Transverse colon (tissue), 4 donors: Measurements from ENCODE around the gene BCOR. TPM values are rescaled to one million over a fixed set of nuclear protein-coding genes. Genes with fewer than 3 reads are reported as not detected.
A peak's percentile ranks its signal among the peaks of the same experiment; 100 is the strongest.

ENCODE experiments used
- DNase-seq: peaks from one replicate; pipeline ENCODE4 v3.0.0-alpha.2; 2019
- H3K27ac ChIP-seq, 4 donors: fragments of 200-600 bp; sonication (generic); 2 replicates each; pipeline ENCODE4 v1.5.1; 2016 to 2018; ENCODE audit warnings: inconsistent platforms in 4 of 4
- H3K27me3 ChIP-seq: fragments of 200-600 bp; sonication (generic); 2 replicates; pipeline ENCODE4 v1.5.1; 2017; ENCODE audit warnings: inconsistent platforms
- H3K36me3 ChIP-seq, 4 donors: fragments of 200-600 bp; sonication (generic); 2 replicates each; pipeline ENCODE4 v1.5.1; 2017 to 2019; ENCODE audit warnings: inconsistent platforms in 4 of 4
- H3K4me1 ChIP-seq, 4 donors: fragments of 200-600 bp; sonication (generic); 2 replicates each; pipeline ENCODE4 v1.5.1; 2017 to 2020; ENCODE audit warnings: inconsistent platforms in 4 of 4
- H3K4me3 ChIP-seq, 4 donors: fragments of 200-600 bp; sonication (generic); 1 replicate in 1 of 4; 2 replicates in 3 of 4; pipeline versions ENCODE4 v1.5.1 to v1.6.1; 2017 to 2019; ENCODE audit warnings: inconsistent platforms in 4 of 4
- H3K9me3 ChIP-seq, 2 donors: fragments of 200-600 bp; sonication (generic); 2 replicates each; pipeline ENCODE4 v1.5.1; 2017 to 2019; ENCODE audit warnings: inconsistent platforms in 2 of 2
- CTCF ChIP-seq, 5 experiments: fragments of 200-600 bp in 3 of 5; fragments of 450-650 bp in 2 of 5; sonication (generic) in 3 of 5; IDR thresholded peaks; 1 replicate in 2 of 5; 2 replicates in 3 of 5; pipeline ENCODE4 v1.5.1; 2016 to 2017; ENCODE audit warnings: antibody characterized with exemption in 5 of 5, inconsistent platforms in 3 of 5, mild to moderate bottlenecking in 2 of 5, moderate library complexity in 1 of 5
- EP300 ChIP-seq: sonication (generic); formaldehyde crosslinking; IDR thresholded peaks from one replicate; pipeline ENCODE4 v1.6.1; 2017; ENCODE audit warnings: antibody characterized with exemption, low read depth
- POLR2A ChIP-seq: fragments of 450-650 bp; IDR thresholded peaks from one replicate; pipeline ENCODE4 v1.6.1; 2016; ENCODE audit warnings: antibody characterized with exemption, mild to moderate bottlenecking, moderate library complexity
- POLR2AphosphoS5 ChIP-seq, 3 donors: sonication (generic); formaldehyde crosslinking; IDR thresholded peaks; one replicate each; pipeline ENCODE4 v1.6.1; 2016; ENCODE audit warnings: antibody characterized with exemption in 3 of 3
- WGBS, 2 donors: methylation state at CpG; one replicate each; pipeline ENCODE4 v1.1.5; 2018; ENCODE audit warnings: low coverage in 1 of 2; 5-methylcytosine and 5-hydroxymethylcytosine counted together
- in situ Hi-C, 4 donors: fragments of 200-750 bp; cut with MboI; loops; one replicate each; pipeline versions ENCODE4 v1.15.0 to v1.15.1; 2017; ENCODE audit warnings: low sequenced_read_pairs in 3 of 4, low pct_ligation_motif_present in 1 of 4, low pct_unique_long_range_greater_than_20kb in 1 of 4
- intact Hi-C: fragments of 100-400 bp; cut with DNase I; formaldehyde crosslinking; loops from one replicate; pipeline ENCODE4 v1.15.1; 2023; ENCODE audit warnings: low total_unique reads
- total RNA-seq, 4 donors: library from RNA; depleted of rRNA; stranded (reverse); fragments of >200 nt; gene quantifications; one replicate each; pipeline ENCODE4 v1.1.0, GENCODE V29; 2016

Gene BCOR
- total RNA-seq, 4 donors from 2014 or later = 17.9 to 27.8 (median 20.4) TPM

GRCh38 chrX:40016749-40017148 is 81.0 kb downstream of the BCOR start:
- no peaks in the 10 kb centered on the region for H3K27me3 ChIP-seq
- WGBS, 2 donors = 33% methylated on average over 2 of the region's 2 CpGs; no CpG with 5 or more reads in 1 of the 2 donors
- in situ Hi-C loops = no loop called here
- DNase-seq = no peak
- intact Hi-C loops = loop anchor here (10.0 kb wide), 1 partner anchor 138 kb away; no protein-coding TSS in a partner anchor
- H3K4me1 ChIP-seq = peaks cover 0 to 24% (median 14%) of the 10 kb centered on the region in 4 donors
- H3K36me3 ChIP-seq = no peaks in the 10 kb centered on the region
- no peaks in the 10 kb centered on the region for H3K9me3 ChIP-seq
- no peak overlapping the region for H3K27ac ChIP-seq
- no peak overlapping the region for H3K4me3 ChIP-seq
- no peak for TF ChIP-seq POLR2AphosphoS5 (IDR thresholded peaks at IDR 0.05)
- no peak for TF ChIP-seq POLR2A
- TF ChIP-seq CTCF (IDR thresholded peaks at IDR 0.05) = no peak
- no peak for TF ChIP-seq EP300

GRCh38 chrX:40015693-40016092 is 82.1 kb downstream of the BCOR start:
- Histone ChIP-seq H3K4me3 (no peak overlapping the region), H3K27ac (no peak overlapping the region), H3K9me3 (no peaks in the 10 kb centered on the region), H3K4me1 (peaks cover 0 to 28% (median 19%) of the 10 kb centered on the region in 4 donors), H3K36me3 (no peaks in the 10 kb centered on the region), H3K27me3 (no peaks in the 10 kb centered on the region)
- in situ Hi-C loops = no loop called here
- intact Hi-C loops = loop anchor here (10.0 kb wide), 1 partner anchor 139 kb away; no protein-coding TSS in a partner anchor
- 69 to 80% methylated on average over 1 to 4 of the region's 4 CpGs for WGBS, 2 donors
- no peak for DNase-seq
- TF ChIP-seq EP300 (no peak), CTCF (IDR thresholded peaks at IDR 0.05) (no peak), POLR2AphosphoS5 (IDR thresholded peaks at IDR 0.05) (no peak), POLR2A (no peak)

GRCh38 chrX:40013266-40014195 is 84.2 kb downstream of the BCOR start:
- intact Hi-C loops (loop anchor here (5.0 to 10.0 kb wide), 2 partner anchors 84 to 141 kb away; partner anchors contain the start of gene BCOR), in situ Hi-C loops (no loop called here)
- peaks cover 0 to 35% (median 27%) of the 10 kb centered on the region in 4 donors for H3K4me1 ChIP-seq
- DNase-seq = peak; percentile 87
- no peaks in the 10 kb centered on the region for H3K9me3 ChIP-seq
- H3K27ac ChIP-seq = peak overlapping the region; percentile 88 to 97 (median 92)
- no peaks in the 10 kb centered on the region for H3K36me3 ChIP-seq
- H3K27me3 ChIP-seq = no peaks in the 10 kb centered on the region
- peak overlapping the region; percentile 30 to 68 (median 50) for H3K4me3 ChIP-seq
- 30% methylated on average over 62 of the region's 76 CpGs; no CpG with 5 or more reads in 1 of the 2 donors for WGBS, 2 donors
- TF ChIP-seq EP300 (peak; percentile 1), POLR2A (peak; percentile 85), POLR2AphosphoS5 (IDR thresholded peaks at IDR 0.05) (peak in 2 of 3 donors; percentile 84 to 86), CTCF (IDR thresholded peaks at IDR 0.05) (peak in 1 of 5 experiments; percentile 15)

- in situ Hi-C loops (no loop called here), intact Hi-C loops (loop anchor here (5.0 to 10.0 kb wide), 2 partner anchors 84 to 142 kb away; partner anchors contain the start of gene BCOR)
- no peak for DNase-seq
- peaks cover 0 to 38% (median 28%) of the 10 kb centered on the region in 4 donors for H3K4me1 ChIP-seq
- TF ChIP-seq EP300 = no peak
- no peak for TF ChIP-seq POLR2AphosphoS5 (IDR thresholded peaks at IDR 0.05)
- TF ChIP-seq POLR2A = no peak
- no peak for TF ChIP-seq CTCF (IDR thresholded peaks at IDR 0.05)
- peak overlapping the region in 3 of 4 donors; percentile 50 to 68 (median 50) for H3K4me3 ChIP-seq
- H3K9me3 ChIP-seq = no peaks in the 10 kb centered on the region
- 32% methylated on average over 20 of the region's 35 CpGs; no CpG with 5 or more reads in 1 of the 2 donors for WGBS, 2 donors
- no peaks in the 10 kb centered on the region for H3K36me3 ChIP-seq
- H3K27ac ChIP-seq = peak overlapping the region; percentile 88 to 97 (median 92)
- no peaks in the 10 kb centered on the region for H3K27me3 ChIP-seq
These were observed 84.9 kb downstream of the BCOR start for GRCh38 chrX:40012868-40013265.
